Measurements from ENCODE around the gene BRINP3. TPM values are rescaled to one million over a fixed set of nuclear protein-coding genes. Genes with fewer than 3 reads are reported as not detected.

BRINP3 gene
- polyA plus RNA-seq, 10 donors = 0.20 to 1.8 (median 0.76) TPM

DNA sequence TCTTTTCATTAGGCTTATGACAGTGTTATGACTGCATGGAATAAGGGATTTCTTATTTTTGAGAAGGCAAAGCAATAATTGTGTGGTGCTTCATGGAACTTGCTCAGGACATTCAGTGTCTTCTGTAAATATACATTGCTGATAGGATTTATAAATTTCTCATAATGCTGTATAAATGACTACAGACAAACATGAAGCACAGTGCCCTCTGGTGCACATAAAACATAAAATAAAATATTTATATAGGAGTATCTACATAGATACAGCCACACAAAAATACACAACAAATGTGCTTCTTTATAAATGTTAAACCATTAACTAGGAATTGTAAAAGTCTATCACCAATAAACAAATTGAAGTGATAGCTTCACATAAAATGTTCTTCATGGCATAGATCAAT is 24.1 kb downstream of the BRINP3 start:
- DNase-seq = no peak

DNA sequence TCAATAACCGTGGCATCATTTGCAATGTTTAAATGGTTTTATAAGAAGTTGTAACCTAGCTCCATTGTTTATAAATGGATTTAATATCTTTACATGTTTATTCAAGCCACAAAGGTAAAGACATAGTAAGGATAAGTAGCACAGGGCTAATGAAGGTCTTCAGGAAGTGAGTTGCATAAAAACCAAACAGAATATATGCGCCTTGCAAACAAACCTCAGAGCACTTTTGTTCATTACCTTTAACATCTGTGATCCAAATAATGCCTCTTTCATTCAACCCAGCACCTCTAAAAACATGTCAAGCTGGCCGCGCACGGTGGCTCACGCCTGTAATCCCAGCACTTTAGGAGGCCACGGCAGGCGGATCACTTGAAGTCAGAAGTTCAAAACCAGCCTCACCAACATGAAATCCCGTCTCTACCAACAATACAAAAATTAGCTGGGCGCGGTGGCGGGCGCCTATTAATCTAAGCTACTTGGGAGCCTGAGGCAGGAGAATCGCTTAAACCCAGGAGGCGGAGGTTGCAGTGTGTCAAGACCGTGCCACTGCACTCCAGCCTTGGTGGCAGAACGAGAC is 25.3 kb downstream of the BRINP3 start:
- DNase-seq = no peak

DNA sequence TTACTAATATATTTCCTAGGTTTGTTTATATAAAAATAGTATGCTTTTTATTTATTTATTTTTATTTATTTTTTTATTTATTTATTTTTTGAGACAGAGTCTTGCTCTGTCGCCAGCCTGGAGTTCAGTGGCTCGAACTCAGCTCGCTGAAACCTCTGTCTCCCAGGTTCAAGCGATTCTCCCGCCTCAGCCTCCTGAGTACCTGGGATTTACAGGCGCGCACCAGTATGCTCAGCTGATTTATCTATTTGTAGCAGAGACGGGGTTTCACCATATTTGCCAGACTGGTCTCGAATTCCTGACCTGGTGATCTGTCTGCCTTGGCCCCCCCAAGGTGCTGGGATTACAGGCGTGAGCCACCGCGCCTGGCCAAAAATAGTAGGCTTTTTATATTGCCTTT is 33.2 kb downstream of the BRINP3 start:
- no peak for DNase-seq

DNA sequence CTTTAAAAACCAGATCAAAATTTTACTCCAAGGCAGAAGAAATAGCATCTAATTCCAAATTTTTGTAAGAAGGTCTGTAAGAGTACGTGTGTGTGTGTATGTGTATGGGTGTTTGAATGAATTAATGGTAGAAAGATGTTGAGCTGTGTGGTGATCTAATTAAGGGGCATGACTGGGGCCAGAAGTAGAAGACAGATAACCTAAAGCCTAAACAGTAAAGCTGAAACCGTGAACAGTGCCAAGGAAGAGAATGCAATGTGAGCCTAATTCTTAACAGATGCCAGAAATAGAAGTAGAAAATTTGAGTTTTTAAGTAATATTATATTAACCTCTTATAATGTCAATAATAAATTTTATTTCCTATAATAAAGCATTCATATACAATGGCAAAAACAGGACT is 38.2 kb downstream of the BRINP3 start:
- DNase-seq = no peak

DNA sequence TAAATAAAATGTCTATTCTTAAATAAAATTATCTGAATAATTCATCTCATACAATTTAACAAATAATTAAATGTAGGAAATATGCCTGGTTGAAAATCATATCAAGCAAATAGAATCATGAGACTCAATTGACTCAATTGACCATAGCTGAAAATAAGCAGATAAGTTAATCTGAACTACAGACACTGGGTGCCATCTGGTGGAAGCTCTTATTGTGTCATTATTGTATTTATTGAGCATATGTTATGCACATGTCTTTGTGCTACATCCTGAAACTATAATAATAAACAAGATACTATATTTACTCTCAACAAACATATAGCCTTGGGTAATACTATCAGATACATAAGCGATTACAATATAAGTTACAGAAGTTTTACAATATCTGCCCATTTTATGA is 41.0 kb downstream of the BRINP3 start:
- DNase-seq = peak; percentile 15 to 40 (median 16)

DNA sequence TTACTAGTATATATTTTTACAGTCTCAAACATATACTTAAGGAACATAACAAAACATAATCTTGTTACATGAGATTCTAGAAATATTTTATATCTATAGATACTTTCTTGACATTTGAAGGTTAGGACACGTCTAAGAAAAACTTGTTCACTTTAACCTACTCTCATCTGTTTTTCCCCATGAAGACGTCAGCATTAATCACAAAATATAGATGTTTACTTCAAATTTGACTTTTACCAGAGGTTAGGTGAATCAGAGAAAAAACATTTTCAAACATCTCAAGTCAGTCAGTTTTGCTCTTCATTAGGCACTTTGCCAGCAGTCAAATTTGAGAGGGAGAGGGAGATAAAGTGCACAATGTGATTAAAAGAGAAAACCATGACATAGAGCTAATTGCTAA is 47.7 kb downstream of the BRINP3 start:
- no peak for DNase-seq

DNA sequence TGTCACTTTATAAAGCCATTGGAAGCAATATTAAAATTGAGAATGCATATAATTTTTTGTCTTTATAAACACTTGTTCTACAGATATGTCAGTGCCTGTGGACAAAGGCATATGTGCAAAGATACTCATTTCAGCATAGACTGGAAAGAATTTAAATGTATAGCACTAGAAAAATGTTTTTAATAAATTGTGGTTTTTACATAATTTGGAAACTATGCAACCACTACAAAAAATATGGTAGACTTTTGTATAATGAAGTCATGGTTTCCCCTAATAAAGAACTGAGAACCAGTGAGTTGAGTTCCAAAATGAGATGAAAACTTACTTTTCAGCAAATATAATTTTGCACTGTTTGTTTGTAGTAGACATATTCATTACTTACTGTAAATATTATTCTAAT is 48.5 kb downstream of the BRINP3 start:
- DNase-seq = no peak

DNA sequence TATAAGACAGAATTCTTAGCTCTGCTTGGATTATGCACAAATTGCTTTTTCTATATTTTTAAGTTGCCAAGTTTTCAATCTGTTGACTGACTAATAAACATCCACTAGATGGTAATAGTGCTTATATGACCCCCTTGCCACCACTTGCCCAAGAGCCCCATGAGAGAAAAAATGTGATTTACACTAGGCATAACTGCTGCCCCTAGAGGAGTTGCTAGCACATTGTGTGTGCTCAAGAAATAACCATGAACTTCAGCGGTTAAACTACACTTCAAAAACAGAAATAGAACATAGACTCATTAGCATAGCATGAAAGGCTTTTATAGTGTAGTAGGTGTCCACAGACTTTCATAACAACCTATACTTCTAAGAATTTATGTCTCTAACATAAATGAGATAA is 61.4 kb downstream of the BRINP3 start:
- no peak for DNase-seq

DNA sequence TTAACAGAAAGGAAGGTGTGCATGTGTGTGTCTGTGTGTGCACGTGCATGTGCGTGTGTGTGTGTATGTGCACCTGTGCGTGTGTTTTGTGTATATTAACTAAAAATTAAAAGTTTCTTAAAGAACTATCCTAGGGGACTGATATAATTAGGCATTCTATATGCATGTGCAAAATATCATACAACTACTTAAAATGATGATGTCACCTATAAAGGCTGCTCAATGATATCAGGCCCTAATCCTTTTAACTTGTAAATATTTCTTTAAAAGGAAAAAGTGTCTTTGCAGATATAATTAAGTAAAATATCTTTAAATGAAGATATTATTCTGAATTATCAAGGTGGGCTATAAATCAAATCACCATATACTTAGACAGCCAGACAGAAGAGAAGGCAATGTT is 64.5 kb downstream of the BRINP3 start:
- no peak for DNase-seq

DNA sequence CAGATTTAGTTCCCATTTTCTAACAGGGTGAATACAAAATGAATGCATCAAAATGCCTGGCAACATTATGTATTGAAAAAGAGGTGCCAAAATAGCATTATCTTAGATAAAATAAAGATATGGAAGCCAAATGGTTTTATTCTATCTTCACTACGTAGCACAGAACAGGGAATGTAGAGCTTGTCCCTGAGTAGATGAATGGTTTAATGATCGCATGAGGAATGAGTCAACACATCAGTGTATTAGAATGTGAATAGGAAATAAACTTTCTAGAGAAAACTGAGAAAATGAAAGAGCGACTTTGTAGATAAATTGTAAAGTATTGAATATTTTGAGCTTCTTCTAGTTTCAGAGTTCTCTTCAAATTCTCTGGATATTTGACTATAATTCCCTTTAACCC is 74.3 kb downstream of the BRINP3 start:
- DNase-seq = no peak

DNA sequence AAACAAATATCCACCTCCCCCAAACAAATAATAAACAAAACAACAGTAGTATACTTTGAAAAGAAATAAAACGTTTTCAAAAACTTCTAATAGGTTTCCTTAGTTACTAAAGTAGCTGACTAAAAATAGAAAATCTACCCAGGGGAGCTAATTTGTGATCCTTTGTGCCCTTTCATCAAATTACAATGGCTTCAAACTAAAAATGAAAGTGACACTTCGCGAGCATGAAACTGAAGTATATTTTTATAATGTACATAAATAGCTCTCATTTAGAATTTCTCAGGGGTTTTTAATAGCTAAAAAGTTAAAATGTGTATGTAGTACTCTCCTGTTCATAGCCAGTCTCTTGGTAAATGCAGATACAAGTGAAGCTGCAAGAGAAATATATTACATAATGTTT is 78.4 kb downstream of the BRINP3 start:
- DNase-seq = no peak

DNA sequence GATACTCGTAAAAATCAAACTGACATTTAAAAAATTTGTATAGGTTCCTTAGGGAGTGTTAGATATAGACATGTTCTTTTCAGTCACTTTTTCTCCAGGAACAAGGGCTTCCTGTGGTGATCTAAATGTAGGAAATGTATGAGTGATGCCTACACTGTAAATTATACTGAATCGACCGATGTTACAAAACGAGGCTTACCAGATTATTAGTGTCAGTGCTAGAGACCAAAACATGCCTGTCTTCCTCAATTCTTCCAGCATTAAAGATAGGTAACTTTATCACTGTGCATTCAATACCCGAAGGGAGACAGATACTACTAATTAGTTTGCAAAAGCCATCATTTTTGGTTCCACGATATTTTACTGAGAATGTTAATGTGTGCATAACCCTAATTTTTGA is 86.1 kb downstream of the BRINP3 start:
- no peak for DNase-seq

DNA sequence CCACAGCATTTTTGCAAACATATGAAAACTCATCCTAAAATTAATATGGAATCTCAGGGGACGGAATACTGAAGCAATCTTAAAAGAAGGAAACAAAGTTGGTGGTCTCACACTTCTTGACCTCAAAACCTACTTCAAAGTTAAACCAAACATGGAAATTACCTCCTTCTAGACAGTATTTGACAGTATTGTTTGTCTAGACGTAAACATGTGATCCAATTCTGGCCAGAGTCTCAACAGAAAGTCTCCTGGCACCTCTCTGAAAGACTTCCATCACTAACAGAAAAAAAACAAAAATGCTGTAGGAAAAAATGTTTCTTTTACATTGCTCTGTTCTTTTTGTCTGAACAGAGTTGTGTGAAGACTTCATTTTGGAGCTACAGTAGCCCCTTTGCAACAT is 99.7 kb downstream of the BRINP3 start:
- no peak for DNase-seq

DNA sequence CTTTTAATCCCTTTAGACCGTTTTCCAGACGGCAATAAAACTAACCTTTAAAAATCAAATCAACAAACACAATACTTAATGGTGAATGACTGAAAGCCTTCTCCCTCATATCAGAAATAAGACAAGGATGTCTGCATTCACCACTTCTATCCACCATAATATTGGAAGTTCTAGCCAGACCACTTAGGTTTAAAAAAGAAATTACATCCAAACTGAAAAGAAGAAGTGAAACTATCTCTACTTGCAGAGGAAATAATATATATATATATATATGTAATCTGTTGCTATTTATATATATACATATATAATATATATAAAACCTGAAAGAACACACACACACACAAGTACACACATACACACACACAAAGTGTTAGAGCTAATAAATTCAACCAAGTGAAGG is 100.4 kb downstream of the BRINP3 start:
- DNase-seq = no peak

DNA sequence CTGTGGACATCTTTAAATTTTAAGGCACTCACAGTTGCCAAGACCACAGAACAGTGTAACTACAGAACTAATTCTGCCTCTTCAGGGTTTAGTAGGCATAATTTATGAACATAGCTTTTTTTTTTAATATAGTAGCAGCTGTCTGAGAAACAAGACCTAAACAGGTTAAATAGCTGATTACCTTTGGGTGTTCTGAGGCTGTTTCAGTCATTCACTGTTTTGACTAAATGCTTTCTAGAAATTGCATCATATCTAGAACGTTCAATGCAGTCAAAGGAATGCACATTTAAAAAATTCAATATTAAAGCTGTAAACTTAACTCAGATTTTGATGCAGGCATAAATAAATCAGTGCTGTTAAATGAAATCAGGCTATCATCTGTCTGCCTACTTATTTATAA is 101.6 kb downstream of the BRINP3 start:
- DNase-seq = no peak

DNA sequence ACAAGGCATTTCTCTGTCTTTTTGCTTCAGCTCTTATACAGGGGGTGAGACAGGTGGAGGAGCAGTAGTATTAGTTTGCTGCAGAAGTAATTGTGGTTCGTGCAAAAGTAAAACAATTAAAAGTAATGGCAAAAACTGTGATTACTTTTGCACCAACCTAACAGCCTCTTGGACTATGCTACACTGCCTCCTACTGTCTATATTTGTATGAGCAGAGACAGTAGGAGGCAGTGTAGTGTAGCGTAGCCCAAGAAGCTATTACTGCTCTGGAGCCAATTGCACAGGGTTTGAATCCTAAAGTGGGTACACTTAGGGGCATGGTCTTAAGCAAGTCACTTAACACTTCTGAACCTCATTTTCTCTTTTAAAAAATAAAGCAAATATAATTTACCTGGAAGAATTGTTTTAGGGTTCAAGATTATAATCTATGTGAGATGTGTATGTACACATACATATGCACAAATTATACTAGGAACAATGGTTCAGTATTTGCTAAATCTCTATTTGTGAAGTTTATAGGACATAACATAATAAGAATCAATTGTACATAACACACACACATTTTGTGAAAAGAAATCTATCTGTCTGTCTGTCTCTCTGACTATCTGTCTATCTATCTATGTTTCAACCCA is 103.8 kb downstream of the BRINP3 start:
- no peak for DNase-seq

DNA sequence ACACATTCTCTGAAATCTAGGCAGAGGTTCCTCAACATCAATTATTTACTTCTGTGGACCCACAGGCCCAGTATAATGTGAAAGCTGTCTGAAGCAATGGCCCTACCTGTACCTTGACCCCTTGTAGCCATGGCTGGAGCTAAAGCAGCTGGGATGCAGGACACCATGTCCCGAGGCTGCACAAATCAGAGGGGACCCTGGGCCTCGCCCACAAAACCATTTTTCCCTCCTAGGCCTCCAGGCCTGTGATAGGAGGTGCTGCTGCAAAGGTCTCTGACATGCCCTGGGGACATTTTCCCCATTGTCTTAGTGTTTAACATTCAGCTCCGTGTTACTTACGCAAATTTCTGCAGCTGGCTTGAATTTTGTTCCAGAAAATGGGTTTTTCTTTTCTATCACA is 110.5 kb downstream of the BRINP3 start:
- no peak for DNase-seq

DNA sequence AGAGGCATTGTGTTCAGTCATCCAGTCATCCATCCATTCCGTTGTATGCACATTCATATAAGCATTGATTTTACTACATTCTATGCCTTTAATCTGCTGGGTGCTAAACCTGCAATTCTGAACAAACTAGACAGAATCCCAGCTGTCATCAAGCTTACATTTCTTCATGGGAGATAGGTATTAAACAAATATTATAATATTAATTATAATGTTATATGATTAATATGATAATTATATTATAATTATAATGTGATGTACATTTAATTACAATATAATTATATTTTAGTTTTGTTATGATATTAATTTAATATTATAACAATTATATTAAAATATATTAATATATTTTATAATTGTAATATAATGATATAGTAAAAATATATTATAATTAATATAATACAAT is 112.4 kb downstream of the BRINP3 start:
- no peak for DNase-seq

DNA sequence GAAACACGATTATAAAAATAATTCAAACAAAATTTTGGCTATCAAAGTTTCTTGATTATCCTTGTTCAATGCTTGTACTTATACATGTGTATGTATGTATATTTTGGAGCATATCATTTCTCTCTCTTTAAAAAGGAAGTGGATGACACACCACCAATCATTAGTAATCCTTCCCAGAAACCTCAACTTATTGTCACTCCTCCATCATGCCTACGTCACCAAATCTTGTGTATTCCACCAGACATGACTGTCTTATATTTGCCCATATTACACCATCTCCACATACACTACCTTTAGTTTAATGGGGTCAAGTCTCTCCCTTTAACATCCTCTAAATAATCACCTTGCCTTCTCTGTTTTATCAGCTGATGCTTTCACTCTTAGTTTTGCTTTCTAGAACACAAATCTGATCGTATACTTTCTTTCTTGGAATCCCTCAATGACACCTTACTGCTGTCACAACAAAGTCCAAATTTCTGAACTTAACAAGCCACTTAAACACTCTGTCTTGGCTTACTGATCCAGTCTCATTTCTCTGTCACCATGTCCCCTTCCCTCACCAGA is 124.0 kb downstream of the BRINP3 start:
- no peak for DNase-seq

DNA sequence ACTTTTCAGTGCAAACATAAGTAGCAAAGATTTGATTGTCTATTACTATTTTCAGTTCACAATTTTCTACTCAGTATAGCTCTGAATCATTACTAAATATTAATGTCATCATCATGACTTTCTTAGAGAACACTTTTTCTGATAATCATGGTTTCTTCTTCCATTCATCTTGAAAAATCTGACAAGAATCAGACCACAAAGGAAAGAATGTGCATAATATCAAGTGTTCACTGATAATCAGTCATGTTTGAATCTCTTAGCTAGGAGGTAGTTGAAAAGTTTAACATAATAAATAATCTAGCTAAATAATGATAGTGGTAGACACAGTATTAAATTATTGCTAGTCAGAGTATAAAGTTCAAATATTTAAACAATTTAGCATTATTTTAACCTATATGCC is 133.2 kb downstream of the BRINP3 start:
- DNase-seq = no peak

DNA sequence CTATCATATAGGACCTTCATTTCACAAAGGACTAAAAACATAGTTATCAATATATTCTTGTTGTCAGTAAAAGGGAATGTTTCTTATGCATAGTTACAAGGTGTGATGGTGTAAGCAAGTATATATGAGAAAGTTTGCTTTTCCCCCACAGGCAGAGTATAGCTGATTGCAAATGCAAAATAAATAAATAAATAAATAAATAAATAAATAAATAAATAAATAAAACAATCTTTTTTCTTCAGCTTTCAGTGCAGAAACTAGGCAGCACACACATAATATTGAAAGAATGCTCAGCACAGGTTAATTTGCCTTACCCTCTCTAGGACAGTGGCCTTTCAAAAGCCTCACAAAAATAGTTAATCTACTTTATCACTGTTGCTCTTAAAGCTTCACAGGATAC is 138.8 kb downstream of the BRINP3 start:
- DNase-seq = no peak

DNA sequence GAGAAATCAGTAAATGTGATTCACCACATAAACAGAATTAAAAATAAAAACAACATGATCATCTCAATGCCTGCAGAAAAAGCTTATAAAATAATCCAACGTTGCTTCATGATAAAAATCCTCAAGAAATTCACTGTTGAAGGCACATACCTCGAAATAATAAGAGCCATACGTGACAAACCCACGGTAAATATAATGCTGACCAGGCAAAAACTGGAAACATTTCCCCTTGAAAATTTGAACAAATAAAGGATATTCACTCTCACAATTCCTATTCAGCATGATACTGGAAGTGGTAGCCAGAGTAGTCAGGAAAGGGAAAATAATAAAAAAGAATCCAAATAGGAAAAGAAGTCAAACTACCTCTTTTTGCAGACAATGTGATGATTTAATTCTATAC is 148.8 kb downstream of the BRINP3 start:
- no peak for DNase-seq

DNA sequence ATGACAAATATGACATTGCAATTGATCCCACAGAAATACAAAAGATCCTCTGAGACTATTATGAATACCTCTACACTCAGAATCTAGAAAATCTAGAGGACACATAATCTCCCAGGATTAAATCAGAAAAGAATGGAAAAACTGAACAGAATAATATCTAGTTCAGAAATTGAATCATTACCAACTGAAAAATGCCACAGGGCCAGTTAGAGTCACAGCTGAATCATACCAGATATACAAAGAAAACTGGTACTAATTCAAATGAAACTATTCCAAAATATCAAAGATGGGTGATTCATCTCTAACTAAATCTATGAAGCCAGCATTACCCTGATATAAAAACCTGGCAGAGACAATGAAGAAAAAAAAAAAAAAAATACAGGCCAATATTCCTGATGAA is 149.3 kb downstream of the BRINP3 start:
- DNase-seq = no peak

DNA sequence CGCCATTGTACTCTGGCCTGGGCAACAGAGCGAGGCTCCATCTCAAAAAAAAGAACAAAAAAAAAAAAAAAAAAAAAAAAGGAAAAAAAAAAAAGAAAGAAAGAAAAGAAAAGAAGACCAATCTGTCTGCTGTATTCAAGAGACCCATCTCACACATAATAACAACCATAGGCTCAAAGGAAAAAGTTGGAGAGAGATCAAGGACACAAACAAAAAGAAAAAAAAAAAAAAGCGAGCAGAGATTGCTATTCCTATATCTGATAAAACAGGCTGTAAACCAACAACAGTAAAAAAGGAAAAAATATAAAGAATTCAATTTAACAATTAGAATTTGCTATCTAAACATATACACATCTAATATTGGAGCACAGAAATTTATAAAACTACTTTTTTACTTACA is 150.4 kb downstream of the BRINP3 start:
- DNase-seq = no peak

All from muscle of back (tissue), 11 donors.